HG03521 (cell line): ENCODE data around the gene MATN4.
"Not testable (repeated sequence)": the region's sequence is repeated elsewhere in the genome, so short reads cannot be mapped to it uniquely, and the experiment has no call there.

Experiments used
- ATAC-seq: cut with Tn5 transposase; IDR thresholded peaks from one replicate; pipeline ENCODE4 v1.9.1; 2021; ENCODE audit warnings: mild to moderate bottlenecking, moderate library complexity; ENCODE audit not compliant: unreplicated experiment

MATN4 gene

GRCh38 chr20:45308117-45308778 is at the start of gene MATN4:
Gene MATN4, minus strand, starts transcription at chr20:45308299. Its CDS starts 2,717 bp downstream, at chr20:45305582.
- no peak for ATAC-seq

GRCh38 chr20:45355209-45356084 is 47.3 kb upstream of the MATN4 start:
- ATAC-seq, result no peak

GRCh38 chr20:45354423-45355208 is 46.5 kb upstream of the MATN4 start:
- no peak for ATAC-seq

GRCh38 chr20:45353746-45354145 is 45.6 kb upstream of the MATN4 start:
- ATAC-seq, result no peak

- ATAC-seq, result no peak
Observed at GRCh38 chr20:45352729-45353128, 44.6 kb upstream of the MATN4 start.

- ATAC-seq, result not testable (repeated sequence)
Observed at GRCh38 chr20:45350795-45351194, 42.7 kb upstream of the MATN4 start.

GRCh38 chr20:45350217-45350616 is 42.1 kb upstream of the MATN4 start:
- ATAC-seq, result no peak

- no peak for ATAC-seq
Observed at GRCh38 chr20:45347936-45348778, 40.1 kb upstream of the MATN4 start, which contains the start of gene SDC4. Gene SDC4, minus strand, starts transcription at chr20:45348424. Its CDS starts 40 bp downstream, at chr20:45348384.

- no peak for ATAC-seq
Observed at GRCh38 chr20:45347297-45347935, 39.3 kb upstream of the MATN4 start.

- ATAC-seq, result no peak
Observed at GRCh38 chr20:45346851-45347250, 38.8 kb upstream of the MATN4 start.

GRCh38 chr20:45346291-45346718 is 38.2 kb upstream of the MATN4 start:
- no peak for ATAC-seq

GRCh38 chr20:45345104-45345936 is 37.2 kb upstream of the MATN4 start:
- ATAC-seq, result no peak

- no peak for ATAC-seq
Observed at GRCh38 chr20:45344168-45344860, 36.2 kb upstream of the MATN4 start.

- no peak for ATAC-seq
Observed at GRCh38 chr20:45343532-45344167, 35.6 kb upstream of the MATN4 start.

- ATAC-seq, result no peak
Observed at GRCh38 chr20:45342855-45343531, 34.9 kb upstream of the MATN4 start.

- no peak for ATAC-seq
Observed at GRCh38 chr20:45341939-45342854, 34.1 kb upstream of the MATN4 start.
